GM18858 (cell line): Measurements from ENCODE around the gene RASL10B.
"Not testable (repeated sequence)": the region's sequence is repeated elsewhere in the genome, so short reads cannot be mapped to it uniquely, and the experiment has no call there.

Experiments
- ATAC-seq: cut with Tn5 transposase; IDR thresholded peaks from one replicate; pipeline ENCODE4 v1.9.1; 2021; ENCODE audit not compliant: unreplicated experiment

The RASL10B gene

GRCh38 chr17:35740997-35741931 is 9.8 kb downstream of the RASL10B start:
- ATAC-seq: no peak

- ATAC-seq: no peak
These were observed 11.1 kb downstream of the RASL10B start for GRCh38 chr17:35742496-35742895.

- no peak for ATAC-seq
These were observed 11.5 kb downstream of the RASL10B start for GRCh38 chr17:35742896-35743477.

- ATAC-seq: no peak
These were observed 12.3 kb downstream of the RASL10B start for GRCh38 chr17:35743626-35744328.

GRCh38 chr17:35744830-35745229 is 13.4 kb downstream of the RASL10B start:
- ATAC-seq: no peak

GRCh38 chr17:35745246-35745645 is 13.8 kb downstream of the RASL10B start:
- no peak for ATAC-seq

GRCh38 chr17:35745749-35746320 is 14.4 kb downstream of the RASL10B start:
- no peak for ATAC-seq

- ATAC-seq: no peak
These were observed 16.1 kb downstream of the RASL10B start for GRCh38 chr17:35747540-35748017.

GRCh38 chr17:35748341-35748841 is 17.0 kb downstream of the RASL10B start:
- no peak for ATAC-seq

- ATAC-seq: no peak
These were observed 17.5 kb downstream of the RASL10B start for GRCh38 chr17:35748979-35749378.

GRCh38 chr17:35749560-35750412 is 18.3 kb downstream of the RASL10B start:
- no peak for ATAC-seq

GRCh38 chr17:35750526-35751395 is 19.3 kb downstream of the RASL10B start:
- ATAC-seq: no peak

GRCh38 chr17:35751541-35751940 is 20.1 kb downstream of the RASL10B start:
- ATAC-seq: not testable (repeated sequence)

GRCh38 chr17:35752471-35752870 is 21.0 kb downstream of the RASL10B start:
- ATAC-seq: no peak

GRCh38 chr17:35752945-35753764 is 21.7 kb downstream of the RASL10B start, which contains the start of gene GAS2L2:
Gene GAS2L2 (minus strand): TSS chr17:35753239. CDS start chr17:35752850, 389 bp downstream.
- ATAC-seq: no peak

GRCh38 chr17:35757243-35757642 is 25.8 kb downstream of the RASL10B start:
- no peak for ATAC-seq

GRCh38 chr17:35760587-35760986 is 29.1 kb downstream of the RASL10B start, which contains the start of gene C17orf50:
Gene C17orf50 (plus strand): TSS chr17:35760887. CDS start chr17:35760942, 55 bp downstream.
- ATAC-seq: no peak

GRCh38 chr17:35761601-35762000 is 30.2 kb downstream of the RASL10B start:
- no peak for ATAC-seq
